ENCODE data around the gene FAM200A.
"Not testable (repeated sequence)": the region's sequence is repeated elsewhere in the genome, so short reads cannot be mapped to it uniquely, and the experiment has no call there.

Gene FAM200A

DNA sequence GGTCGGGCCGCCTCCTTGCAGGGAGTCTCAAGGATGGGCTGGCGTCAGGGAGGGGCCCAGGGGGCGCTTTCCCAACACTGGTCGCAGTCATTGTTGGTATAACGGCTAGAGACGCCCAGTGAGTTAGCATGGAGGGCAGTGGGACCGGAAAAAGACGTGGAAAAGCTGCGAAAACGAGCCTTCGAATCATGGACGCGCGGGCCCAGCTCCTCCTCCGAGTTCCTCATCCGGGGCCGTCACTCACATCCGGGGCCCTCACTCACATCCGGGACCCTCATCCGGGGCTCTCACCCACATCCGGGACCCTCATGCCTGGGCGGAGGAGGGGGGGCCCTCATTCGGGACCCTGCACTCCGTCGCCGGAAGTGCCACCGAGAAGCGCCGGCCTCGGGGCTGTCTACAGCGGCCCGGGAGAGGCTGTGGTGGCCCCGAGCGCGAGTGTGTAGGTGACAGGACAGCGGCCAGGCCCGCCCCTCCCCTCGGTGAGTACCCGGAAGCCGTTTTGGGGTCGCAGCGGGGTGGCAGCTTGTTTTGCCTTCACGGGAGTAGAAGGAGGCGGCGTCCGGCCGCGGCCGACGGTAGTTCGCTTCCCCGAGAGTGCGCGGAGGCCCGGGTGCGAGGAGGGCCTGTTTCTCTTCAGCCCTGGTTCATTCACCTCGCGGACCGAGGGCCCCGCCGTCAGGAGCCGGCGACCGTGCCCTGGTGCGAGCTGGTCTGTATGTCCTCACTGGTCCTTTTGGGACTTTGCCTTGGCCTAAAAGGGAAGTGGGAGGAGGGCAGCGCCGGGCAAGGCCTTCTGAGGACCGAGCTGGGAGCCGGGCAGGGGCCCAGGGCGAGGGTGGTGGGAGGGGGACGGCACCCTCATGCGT is 6.6 kb upstream of the FAM200A start, which contains the start of gene ZNF655:
TSS of gene ZNF655 (plus strand) at position 337 of the 869 bp plus-strand sequence. CDS start 1,918 bp downstream, outside the sequence.
- peak; percentile 92 for DNase-seq

DNA sequence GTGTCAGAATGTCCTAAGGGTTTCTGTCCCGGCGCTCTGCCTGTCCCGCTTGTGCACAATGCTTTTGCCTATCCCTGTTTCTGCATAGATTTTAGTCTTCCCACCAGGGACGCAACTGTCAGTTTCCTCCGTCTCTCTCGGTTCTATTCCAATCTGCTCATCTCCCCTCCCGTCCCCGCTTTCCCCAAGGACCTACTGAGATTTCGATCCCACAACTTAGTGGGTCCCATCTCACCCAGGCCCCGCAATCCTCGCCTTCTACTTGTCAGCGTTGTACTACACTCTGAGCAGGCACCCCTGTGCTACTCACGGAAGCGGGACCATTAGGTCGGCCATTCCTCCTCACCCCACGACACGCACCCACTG is 6.0 kb upstream of the FAM200A start:
- DNase-seq = no peak

DNA sequence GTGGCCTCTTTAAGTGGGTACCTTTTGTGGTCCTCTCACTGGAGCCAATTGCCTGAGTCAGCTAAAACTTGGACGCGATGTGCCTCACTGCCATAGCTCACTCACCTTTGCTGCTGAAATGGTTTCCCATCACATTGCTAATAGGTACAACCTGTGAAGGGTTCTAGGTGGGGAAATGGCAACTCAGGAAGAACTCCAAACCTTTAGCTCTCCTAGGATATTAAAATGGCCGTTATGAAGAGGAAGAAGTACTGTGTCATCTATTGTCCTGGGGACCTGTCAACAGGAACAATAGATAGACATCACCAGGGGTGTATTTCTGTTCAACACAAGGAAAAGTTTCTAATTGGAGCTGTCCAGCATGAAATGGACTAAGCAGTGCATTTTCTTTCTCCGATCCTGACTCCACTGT is 5.3 kb upstream of the FAM200A start:
- no peak for DNase-seq

DNA sequence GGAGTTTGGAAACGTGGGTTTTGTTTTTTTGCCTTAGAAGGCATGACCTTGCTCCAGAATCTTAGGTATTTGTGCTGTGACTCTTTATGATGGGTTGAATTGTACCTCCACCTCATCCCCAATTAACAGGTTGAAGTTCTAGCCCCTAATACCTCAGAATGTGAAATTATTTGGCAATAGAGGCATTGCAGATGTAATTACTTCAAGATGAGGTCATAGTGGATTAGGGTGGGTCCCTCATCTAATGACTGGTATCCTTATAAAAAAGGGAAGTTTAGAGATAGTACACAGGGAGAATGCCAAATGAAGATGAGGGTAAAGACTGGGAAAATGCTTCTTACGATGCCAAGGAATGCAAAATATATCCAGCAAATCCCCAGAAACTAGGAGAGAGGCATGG is 3.0 kb upstream of the FAM200A start:
- no peak for DNase-seq

DNA sequence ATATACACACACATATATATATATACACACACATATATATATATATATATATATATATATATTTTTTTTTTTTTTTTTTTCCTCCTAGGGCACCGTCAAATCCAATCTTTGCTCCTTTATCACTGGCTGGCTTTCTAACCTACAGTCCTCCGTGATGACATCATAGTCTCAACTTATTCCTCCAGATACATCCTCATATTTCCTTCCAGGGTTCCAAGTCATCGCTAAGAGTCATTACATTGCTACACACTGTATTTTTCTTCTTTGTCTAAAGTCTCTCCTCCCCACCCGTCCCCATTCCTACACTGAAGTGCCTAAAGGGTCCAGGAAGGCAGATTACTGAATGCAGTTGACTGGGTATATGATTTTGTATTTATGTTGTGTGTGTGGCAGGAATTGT is 1.1 kb upstream of the FAM200A start:
- DNase-seq = no peak

DNA sequence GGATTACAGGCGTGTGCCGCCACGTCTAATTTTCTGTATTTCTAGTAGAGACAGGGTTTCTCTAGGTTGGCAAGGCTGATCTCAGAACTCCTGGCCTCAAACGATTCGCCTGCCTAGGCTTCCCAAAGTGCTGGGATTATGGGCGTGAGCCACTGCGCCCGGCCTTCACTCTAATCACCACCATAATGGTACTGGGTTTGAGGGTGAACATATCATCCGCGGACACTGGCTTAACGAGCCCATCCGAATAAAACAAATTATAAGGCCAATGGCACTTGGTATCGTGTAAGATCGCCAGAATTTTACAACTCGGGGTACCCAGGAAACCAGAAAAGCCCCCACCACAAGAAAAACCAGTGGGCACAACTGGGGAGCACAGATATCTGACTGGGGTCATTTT is 580 bp downstream of the FAM200A start:
- no peak for DNase-seq

DNA sequence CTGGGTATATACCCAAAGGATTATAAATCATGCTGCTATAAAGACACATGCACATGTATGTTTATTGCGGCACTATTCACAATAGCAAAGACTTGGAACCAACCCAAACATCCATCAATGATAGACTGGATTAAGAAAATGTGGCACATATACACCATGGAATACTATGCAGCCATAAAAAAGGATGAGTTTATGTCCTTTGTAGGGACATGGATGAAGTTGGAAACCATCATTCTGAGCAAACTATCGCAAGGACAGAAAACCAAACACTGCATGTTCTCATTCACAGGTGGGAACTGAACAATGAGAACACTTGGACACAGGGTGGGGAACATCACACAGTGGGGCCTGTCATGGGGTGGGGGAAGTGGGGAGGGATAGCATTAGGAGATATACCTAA is 2.4 kb downstream of the FAM200A start:
- not testable (repeated sequence) for DNase-seq

DNA sequence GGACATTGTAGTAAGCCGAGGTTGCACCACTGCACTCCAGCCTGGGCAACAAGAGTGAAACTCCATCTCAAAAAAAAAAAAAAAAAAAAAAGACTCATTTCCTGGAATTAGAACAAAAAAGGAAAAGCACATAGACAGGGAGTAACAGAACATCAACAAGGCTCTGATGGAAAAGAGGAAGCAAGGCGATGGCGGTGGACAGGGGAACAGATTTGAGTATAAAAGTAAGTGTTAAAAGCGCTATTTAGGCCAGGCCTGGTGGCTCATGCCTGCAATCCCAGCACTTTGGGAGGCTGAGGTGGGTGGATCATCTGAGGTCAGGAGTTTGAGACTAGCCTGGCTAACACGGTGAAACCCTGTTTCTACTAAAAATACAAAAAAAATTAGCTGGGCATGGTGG is 6.6 kb downstream of the FAM200A start:
- not testable (repeated sequence) for DNase-seq

DNA sequence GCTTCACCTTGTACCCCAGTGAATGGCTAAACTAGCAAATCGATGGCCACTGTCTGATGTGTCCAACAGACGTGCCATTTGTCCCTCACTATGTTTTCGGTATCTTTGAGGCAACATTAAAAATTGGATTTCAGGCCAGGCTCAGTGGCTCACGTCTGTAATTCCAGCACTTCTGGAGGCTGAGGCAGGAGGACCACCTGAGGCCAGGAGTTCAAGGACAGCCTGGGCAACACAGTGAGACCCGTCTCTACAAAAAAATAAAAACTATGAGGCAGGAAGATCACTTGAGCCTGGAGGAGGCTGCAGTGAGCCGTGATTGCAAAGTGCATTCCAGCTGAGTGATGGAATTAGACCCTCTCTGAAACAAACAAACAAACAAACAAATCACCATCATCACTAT is 8.0 kb downstream of the FAM200A start:
- DNase-seq = no peak

DNA sequence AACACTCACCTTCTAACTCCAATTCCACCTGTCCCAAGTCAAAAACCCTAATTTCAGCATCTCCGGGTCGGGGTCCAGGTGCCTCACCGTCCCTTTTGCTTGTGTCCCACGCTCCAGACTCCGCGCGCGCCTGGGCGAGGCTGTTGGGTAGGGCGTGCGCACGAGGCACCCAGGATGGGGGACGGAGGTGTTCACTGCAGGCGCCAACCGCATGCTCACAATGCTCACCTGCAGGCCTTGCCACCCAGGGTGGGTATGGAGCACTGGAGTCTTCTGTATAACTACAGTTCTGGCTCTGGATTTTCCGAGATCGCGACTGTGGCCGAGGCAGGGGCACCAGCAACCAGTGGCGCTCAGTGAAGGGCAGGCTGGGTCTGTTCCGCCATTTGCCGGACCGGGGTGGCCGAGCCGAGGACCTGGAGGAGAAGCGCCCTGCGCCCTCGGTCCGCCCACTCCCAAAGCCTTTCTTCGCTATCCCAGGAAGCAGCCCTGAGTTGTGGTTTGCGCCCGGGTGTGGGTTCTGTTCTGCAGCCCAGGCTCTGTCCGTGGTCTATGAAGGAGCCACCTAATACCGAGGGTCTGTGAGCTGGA is 8.7 kb downstream of the FAM200A start:
- DNase-seq = no peak

DNA sequence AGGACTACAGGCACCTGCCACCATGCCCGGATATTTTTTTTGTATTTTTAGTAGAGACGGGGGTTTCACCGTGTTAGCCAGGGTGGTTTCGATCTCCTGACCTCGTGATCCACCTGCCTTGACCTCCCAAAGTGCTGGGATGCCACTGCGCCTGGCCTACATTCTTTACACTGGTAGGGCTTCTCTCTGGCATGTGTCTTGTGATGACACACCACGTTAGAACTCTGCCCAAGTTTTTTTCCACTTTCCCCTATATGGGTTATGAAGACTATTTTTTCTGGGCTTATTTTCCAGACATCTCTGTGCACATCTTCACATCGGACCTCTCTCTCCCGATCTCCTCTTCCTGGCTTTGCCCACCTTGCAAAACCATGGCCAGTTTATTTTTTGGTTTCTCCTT is 10.7 kb downstream of the FAM200A start:
- no peak for DNase-seq

DNA sequence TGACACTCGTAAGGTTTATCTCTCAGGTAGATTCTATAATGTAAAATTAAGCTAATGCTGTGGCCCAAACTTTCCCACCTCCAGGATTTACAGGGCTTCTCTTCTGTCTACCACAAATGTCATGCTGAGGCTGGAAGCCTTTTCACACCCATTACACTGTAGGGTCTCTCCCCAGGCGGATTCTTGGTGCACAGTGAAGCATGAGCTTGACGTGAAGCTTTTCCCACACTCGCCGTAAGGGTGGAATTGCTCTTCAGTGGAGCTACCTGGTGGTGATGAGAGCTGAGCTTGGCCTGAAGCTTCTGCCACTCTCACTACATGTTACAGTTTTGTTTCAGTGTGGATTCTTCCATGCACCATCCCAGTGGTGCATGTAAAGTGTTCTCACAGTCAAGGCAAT is 11.4 kb downstream of the FAM200A start:
- DNase-seq = no peak

DNA sequence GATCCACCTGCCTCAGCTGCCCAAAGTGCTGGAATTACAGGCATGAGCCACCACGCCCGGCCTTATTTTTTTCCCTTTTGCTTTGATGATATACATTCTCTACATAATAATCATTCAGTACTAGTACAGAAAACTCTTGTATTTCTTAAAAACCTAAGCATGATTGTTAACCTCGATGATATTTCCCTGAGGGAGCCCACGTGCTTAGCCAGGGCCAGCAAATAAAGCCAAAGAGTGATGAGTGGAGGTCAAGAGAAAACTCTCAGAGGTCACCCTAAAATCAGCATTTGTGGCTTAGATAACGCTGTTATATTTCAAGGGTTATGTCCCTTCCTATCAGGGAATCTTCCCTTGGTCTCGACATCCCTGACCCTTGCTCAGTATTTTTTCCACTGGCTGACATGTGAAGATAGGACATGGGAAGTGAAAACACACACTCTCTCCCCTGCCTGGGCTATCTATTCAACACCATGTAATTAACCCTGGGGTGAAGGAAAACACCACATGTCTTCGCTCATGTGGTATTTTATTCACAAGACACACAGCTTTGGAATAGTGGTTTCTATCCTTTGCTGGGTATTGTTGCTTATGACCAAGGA is 12.6 kb downstream of the FAM200A start:
- DNase-seq = no peak

DNA sequence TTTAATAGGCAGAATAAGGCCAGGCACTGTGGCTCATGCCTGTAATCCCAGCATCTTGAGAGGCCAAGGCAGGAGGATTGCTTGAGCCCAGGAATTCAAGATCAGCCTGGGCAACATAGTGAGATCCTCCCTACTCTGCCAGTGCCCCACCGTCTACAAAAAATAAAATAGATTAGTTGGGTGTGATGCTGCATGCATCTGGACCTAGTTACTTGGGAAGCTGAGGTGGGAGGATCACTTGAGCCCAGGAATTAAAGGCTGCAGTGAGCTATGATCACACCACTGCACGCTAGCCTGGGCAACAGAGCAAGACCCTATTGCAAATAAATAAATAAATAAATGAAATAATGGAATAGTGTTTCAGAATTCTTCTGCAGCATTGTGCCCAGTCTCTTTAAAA is 16.2 kb downstream of the FAM200A start:
- no peak for DNase-seq

DNA sequence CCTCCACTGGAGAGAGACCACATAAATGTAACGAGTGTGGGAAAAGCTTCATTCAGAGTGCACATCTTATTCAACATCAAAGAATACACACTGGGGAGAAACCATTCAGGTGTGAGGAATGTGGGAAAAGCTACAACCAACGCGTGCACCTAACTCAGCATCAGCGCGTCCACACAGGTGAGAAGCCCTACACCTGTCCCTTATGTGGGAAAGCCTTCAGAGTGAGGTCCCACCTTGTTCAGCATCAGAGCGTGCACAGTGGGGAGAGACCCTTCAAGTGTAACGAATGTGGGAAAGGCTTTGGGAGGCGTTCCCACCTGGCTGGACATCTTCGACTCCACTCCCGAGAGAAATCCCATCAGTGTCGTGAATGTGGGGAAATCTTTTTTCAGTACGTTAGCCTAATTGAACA is 20.6 kb downstream of the FAM200A start:
- no peak for DNase-seq

DNA sequence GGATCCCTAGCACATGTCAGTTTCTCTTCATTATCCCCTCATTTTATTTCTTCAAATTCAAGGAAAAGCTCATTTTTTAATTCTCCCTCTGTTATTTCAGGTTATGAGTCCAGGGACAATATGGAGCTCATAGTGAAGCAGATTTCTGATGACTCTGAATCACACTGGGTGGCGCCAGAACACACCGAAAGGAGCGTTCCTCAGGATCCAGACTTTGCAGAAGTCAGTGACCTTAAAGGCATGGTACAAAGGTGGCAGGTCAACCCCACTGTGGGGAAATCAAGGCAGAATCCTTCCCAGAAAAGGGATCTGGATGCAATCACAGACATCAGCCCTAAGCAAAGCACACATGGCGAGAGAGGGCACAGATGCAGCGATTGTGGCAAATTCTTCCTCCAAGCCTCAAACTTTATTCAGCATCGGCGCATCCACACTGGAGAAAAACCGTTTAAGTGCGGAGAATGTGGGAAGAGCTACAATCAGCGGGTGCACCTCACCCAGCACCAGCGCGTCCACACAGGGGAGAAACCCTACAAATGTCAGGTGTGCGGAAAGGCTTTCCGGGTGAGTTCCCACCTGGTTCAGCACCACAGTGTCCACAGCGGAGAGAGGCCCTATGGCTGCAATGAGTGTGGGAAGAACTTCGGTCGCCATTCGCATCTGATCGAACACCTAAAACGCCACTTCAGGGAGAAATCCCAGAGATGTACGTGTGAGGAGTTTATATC is 26.0 kb downstream of the FAM200A start:
- DNase-seq = no peak

DNA sequence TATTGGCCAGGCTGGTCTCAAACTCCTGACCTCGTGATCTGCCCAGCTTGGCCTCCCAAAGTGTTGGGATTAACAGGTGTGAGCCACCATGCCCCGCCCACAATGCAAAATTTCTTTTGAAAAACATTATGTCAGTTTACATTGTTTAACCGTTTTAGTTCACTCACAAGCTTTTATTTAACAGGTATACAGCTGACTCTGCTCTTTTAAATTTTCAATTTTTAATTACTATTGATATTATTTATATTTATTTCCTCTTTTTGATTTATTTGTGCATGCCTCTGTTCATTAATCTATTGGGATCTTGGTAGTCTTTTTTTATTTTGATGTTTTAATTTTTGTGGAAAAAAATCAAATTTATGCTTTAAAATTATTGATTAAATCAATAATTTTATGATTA is 30.5 kb downstream of the FAM200A start:
- DNase-seq = no peak

DNA sequence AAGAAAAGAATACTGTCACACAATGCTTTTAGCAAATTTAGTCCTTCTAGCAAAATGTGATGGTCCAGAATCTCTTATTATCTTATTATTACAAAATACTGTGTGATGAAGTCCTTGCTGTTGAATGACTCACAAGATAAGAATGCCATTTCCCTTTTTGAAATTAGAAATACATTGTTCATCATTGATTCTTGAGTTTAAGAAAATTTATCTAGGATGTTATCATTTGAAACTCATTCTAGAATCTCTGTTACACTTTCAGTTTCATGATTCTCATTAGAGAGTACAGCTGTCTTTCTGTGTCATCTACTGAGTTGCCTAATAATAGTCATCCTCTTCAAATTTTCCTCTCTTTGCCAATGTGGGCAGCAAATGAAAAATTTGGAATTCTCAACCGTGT is 37.9 kb downstream of the FAM200A start:
- DNase-seq = no peak

DNA sequence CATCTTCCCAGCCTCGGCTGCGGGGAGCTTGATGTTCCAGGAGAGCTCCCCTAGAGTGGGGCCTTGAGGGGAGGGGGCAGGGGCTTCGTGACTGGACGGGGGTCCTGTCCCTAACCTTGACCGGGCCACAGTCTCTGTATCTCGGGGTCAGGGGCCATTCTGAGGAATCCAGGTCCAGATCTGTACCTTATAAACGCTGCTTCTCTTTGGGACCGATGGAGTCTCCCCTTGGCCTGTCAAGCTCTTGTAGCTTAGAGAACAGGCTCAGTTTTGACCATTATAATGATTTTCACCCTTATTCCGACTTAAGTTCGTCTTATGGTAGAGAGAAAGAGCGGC is 46.6 kb downstream of the FAM200A start:
- DNase-seq = no peak

DNA sequence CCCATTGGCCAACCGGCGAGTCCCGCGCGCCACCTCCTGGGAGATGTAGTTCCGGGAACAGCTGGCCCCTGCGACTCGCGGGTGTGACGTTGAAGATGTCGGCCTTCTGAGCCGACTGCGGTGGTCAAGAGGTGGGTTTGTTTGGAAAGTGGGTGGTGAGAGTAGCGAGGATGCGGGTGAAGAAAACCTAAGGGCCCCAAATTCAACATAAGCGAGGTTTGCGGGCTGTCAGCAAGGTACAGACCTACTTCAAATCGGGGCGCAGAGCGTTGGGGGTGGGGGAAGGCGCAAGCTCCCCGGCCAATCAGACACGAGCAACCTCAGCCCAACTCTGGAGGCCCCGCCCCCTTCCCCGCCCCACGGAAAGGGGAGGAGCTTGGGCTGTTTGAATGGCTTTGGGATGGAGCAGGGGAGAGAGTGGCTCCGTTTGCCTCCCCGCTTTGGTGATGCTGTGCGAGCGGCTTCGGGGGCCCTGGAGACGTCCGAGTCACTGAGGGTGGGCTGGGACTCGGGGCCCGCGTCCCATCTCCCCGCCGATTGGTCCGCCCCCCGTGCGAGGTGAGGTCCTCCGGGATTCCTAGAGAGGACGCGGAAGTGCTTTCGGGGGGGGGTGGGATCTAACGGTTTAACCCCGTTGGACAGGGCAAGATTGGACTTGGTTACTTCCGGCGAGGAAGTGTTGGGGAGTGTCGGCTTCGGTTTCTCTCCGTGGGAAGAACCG is 47.2 kb downstream of the FAM200A start, which contains the start of gene ZKSCAN5:
TSS of gene ZKSCAN5 (plus strand) at position 60 of the 721 bp plus-strand sequence. CDS start 1,383 bp downstream, outside the sequence.
- DNase-seq = peak; percentile 95

DNA sequence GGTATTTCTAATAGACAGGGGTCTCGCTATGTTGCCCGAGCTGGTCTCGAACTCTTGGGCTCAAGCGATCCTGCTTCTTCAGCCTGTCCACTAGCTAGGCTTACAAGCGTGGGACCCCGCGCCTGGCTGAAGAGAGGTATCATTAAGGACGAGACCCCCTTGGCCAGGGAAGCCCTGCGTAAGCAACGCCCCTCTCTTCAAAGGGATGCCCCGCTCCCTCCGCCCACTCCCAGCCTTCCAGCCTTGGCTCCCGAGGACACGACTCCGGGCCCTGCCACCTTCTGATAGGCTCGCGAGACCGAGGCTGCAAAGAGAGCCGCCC is 47.7 kb downstream of the FAM200A start:
- DNase-seq = no peak

DNA sequence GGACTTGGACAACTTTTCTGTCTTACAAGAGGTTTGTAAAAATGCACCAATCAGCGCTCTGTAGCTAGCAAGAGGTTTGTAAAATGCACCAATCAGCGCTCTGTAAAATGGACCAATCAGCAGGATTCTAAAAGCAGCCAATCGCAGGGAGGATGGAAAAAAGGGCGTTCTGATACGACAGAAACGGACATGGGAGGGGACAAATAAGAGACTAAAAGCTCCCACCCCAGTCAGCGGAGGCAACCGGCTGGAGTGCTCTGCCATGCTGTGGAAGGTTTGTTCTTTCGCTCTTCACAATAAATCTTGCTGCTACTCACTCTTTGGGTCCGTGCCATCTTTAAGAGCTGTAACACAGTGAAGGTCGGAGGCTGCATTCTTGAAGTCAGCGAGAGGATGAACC is 50.7 kb downstream of the FAM200A start:
- DNase-seq = not testable (repeated sequence)

DNA sequence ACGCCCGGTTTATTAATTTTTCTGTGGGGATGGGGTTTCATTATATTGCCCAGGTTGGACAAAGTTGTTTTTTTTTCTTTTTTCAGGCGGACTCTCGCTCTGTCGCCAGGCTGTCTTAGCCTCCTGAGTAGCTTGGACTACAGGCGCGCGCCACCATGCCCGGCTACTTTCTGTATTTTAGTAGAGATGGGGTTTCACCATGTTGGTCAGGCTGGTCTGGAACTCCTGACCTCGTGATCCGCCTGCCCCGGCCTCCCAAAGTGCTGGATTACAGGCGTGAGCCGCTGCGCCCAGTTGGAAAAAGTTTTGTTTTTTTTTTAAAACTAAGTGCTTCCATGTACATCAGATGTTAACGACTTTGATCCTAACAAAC is 51.3 kb downstream of the FAM200A start:
- DNase-seq = no peak

All from CD4-positive, alpha-beta T cell treated with Interferon gamma for 1 hour (primary cell).